ENCODE measurements around the gene CCNL2. TPM values are rescaled to one million over a fixed set of nuclear protein-coding genes. Genes with fewer than 3 reads are reported as not detected.
A peak's percentile ranks its signal among the peaks of the same experiment; 100 is the strongest.

The CCNL2 gene
- total RNA-seq, 6 donors from 2014 or later, result 131 to 897 (median 216) TPM

GRCh38 chr1:1434824-1435105 is 35.6 kb upstream of the CCNL2 start:
- Histone ChIP-seq H3K36me3 (no peaks in the 10 kb centered on the region), H3K4me1 (peaks cover 63 to 84% (median 77%) of the 10 kb centered on the region in 4 donors), H3K4me3 (peak overlapping the region in 3 of 4 donors; percentile 1 to 64 (median 57)), H3K27me3 (peaks cover 0 to 7% (median 0%) of the 10 kb centered on the region in 4 donors), H3K9me3 (no peaks in the 10 kb centered on the region), H3K27ac (peak overlapping the region; percentile 87 to 95 (median 92))
- TF ChIP-seq POLR2AphosphoS5 (IDR thresholded peaks at IDR 0.05) (no peak), POLR2A (IDR thresholded peaks at IDR 0.05) (no peak), EP300 (IDR thresholded peaks at IDR 0.05) (no peak), CTCF (IDR thresholded peaks at IDR 0.05) (no peak)
- DNase-seq (no peak), ATAC-seq (ENCODE audit: low FRiP score in 2 of 2) (no peak)
- WGBS, 2 donors, result 56 to 86% methylated on average over 2 to 4 of the region's 4 CpGs

- no peak for ATAC-seq (ENCODE audit: low FRiP score in 2 of 2)
- peak; percentile 62 to 92 for DNase-seq
- Histone ChIP-seq H3K4me3 (peak overlapping the region in 3 of 4 donors; percentile 1 to 29 (median 24)), H3K9me3 (no peaks in the 10 kb centered on the region), H3K4me1 (peaks cover 67 to 89% (median 82%) of the 10 kb centered on the region in 4 donors), H3K27ac (peak overlapping the region; percentile 87 to 95 (median 92)), H3K27me3 (peaks cover 0 to 7% (median 0%) of the 10 kb centered on the region in 4 donors), H3K36me3 (no peaks in the 10 kb centered on the region)
- WGBS, 2 donors, result 0 to 13% methylated on average over 3 to 18 of the region's 32 CpGs
- TF ChIP-seq POLR2A (IDR thresholded peaks at IDR 0.05), result no peak
- peak in 1 of 6 experiments; percentile 17 for TF ChIP-seq CTCF (IDR thresholded peaks at IDR 0.05)
Observed at GRCh38 chr1:1434131-1434823, 35.1 kb upstream of the CCNL2 start.

- peak in 1 of 2 donors; percentile 58 for DNase-seq
- peak; percentile 1 to 5 for ATAC-seq (ENCODE audit: low FRiP score in 2 of 2)
- H3K27me3 ChIP-seq, result peaks cover 0 to 7% (median 0%) of the 10 kb centered on the region in 4 donors
Observed at GRCh38 chr1:1433804-1434130, 34.6 kb upstream of the CCNL2 start.

GRCh38 chr1:1432951-1433803 is 34.0 kb upstream of the CCNL2 start:
- ATAC-seq (ENCODE audit: low FRiP score in 2 of 2) (peak; percentile 23 to 82), DNase-seq (peak; percentile 94 to 95)
- peak overlapping the region; percentile 87 to 95 (median 92) for H3K27ac ChIP-seq
- H3K9me3 ChIP-seq, result no peaks in the 10 kb centered on the region
- H3K27me3 ChIP-seq, result peaks cover 0 to 7% (median 0%) of the 10 kb centered on the region in 4 donors
- no peaks in the 10 kb centered on the region for H3K36me3 ChIP-seq
- peaks cover 67 to 87% (median 82%) of the 10 kb centered on the region in 4 donors for H3K4me1 ChIP-seq
- 36 to 41% methylated on average over 26 to 31 of the region's 34 CpGs for WGBS, 2 donors
- TF ChIP-seq CTCF (IDR thresholded peaks at IDR 0.05) (peak in 1 of 6 experiments; percentile 23), POLR2A (IDR thresholded peaks at IDR 0.05) (peak in 3 of 4 donors; percentile 22 to 79 (median 40)), EP300 (IDR thresholded peaks at IDR 0.05) (peak in 3 of 4 donors; percentile 73 to 97 (median 91)), POLR2AphosphoS5 (IDR thresholded peaks at IDR 0.05) (peak; percentile 83 to 93)
- peak overlapping the region in 2 of 4 donors; percentile 24 to 29 for H3K4me3 ChIP-seq

More at GRCh38 chr1:1433804-1434130, 34.6 kb upstream of the CCNL2 start:
- Histone ChIP-seq H3K36me3 (no peaks in the 10 kb centered on the region), H3K9me3 (no peaks in the 10 kb centered on the region), H3K27ac (peak overlapping the region; percentile 87 to 95 (median 92)), H3K4me3 (peak overlapping the region in 3 of 4 donors; percentile 1 to 29 (median 24)), H3K4me1 (peaks cover 67 to 90% (median 82%) of the 10 kb centered on the region in 4 donors)
- WGBS, 2 donors, result 9% methylated on average over 8 of the region's 12 CpGs; no CpG with 5 or more reads in 1 of the 2 donors
- TF ChIP-seq EP300 (IDR thresholded peaks at IDR 0.05) (peak in 1 of 4 donors; percentile 34), CTCF (IDR thresholded peaks at IDR 0.05) (no peak), POLR2AphosphoS5 (IDR thresholded peaks at IDR 0.05) (no peak)

Measured in upper lobe of left lung (tissue), 6 donors.